ENCODE results near the gene MTAP. TPM values are rescaled to one million over a fixed set of nuclear protein-coding genes. Genes with fewer than 3 reads are reported as not detected.

The MTAP gene
- total RNA-seq, 5 donors from 2014 or later (not counting 1 experiment from before 2014, with no cell fraction given): 32.0 to 41.9 (median 34.6) TPM

DNA sequence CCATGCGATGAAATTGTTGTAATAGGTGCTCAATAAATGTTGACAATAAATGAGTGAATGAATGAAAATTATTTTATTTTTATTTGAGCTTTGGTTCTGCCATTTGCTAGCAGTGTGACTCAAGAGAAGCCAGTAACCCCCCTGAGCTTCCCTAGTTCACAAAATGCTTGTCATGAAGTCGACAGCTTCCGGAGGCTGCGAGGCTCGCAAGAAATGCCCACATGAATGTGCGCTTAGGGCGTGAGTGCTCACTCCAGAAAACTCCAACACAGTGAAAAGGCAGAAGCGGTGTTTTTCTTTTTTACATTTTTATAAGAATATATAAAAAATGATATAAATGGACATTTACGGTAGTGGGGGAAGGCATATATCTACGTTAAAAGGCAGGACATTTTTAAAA is 165.3 kb downstream of the MTAP start:
- ChIA-PET POLR2A (interaction anchor here (0.6 to 1.0 kb wide), 2 partner anchors 17 to 35 kb away, joined by 3 to 5 read pairs; no protein-coding TSS in a partner anchor), CTCF (interaction anchor here (0.6 to 2.3 kb wide), 5 partner anchors 9 to 175 kb away, joined by 3 to 8 read pairs (median 4); no protein-coding TSS in a partner anchor)
- H3K36me3 Mint-ChIP-seq: peaks cover 11% of the 10 kb centered on the region
- no peaks in the 10 kb centered on the region for H3K36me3 ChIP-seq (ENCODE audit: control insufficient read depth in 2 of 2, extremely low read depth in 1 of 2, insufficient read depth in 1 of 2, low read length in 1 of 2)
- H3K27ac ChIP-seq (ENCODE audit: low read length): no peak overlapping the region
- WGBS (ENCODE audit: insufficient coverage): 27% methylated on average over 3 of the region's 10 CpGs
- peak overlapping the region in 1 of 3 donors; percentile 54 for H3K4me3 Mint-ChIP-seq
- H3K27me3 ChIP-seq (replicated peaks in 1 of 2; ENCODE audit: control insufficient read depth in 2 of 2, extremely low read depth in 1 of 2, insufficient read depth in 2 of 2, low read length in 1 of 2): peaks cover 40 to 68% of the 10 kb centered on the region in 2 experiments
- no peak for DNase-seq
- H3K9me3 Mint-ChIP-seq: peaks cover 5 to 20% (median 15%) of the 10 kb centered on the region in 3 donors
- peaks cover 17 to 42% (median 33%) of the 10 kb centered on the region in 3 donors for H3K4me1 Mint-ChIP-seq
- peaks cover 0 to 38% of the 10 kb centered on the region in 2 experiments for H3K4me1 ChIP-seq (ENCODE audit: control insufficient read depth in 1 of 2, extremely low read depth in 1 of 2, insufficient read depth in 2 of 2, low read length in 2 of 2)
- H3K9me3 ChIP-seq: peaks cover 2% of the 10 kb centered on the region
- peaks cover 92 to 94% of the 10 kb centered on the region in 2 donors for H3K27me3 Mint-ChIP-seq
- no peak overlapping the region for H3K27ac Mint-ChIP-seq
- no peak for ATAC-seq (replicated peaks in 1 of 4)
- peak overlapping the region in 1 of 2 donors; percentile 36 for H3K4me3 ChIP-seq (ENCODE audit: control insufficient read depth in 1 of 2, extremely low read depth in 1 of 2, low read length in 1 of 2)

DNA sequence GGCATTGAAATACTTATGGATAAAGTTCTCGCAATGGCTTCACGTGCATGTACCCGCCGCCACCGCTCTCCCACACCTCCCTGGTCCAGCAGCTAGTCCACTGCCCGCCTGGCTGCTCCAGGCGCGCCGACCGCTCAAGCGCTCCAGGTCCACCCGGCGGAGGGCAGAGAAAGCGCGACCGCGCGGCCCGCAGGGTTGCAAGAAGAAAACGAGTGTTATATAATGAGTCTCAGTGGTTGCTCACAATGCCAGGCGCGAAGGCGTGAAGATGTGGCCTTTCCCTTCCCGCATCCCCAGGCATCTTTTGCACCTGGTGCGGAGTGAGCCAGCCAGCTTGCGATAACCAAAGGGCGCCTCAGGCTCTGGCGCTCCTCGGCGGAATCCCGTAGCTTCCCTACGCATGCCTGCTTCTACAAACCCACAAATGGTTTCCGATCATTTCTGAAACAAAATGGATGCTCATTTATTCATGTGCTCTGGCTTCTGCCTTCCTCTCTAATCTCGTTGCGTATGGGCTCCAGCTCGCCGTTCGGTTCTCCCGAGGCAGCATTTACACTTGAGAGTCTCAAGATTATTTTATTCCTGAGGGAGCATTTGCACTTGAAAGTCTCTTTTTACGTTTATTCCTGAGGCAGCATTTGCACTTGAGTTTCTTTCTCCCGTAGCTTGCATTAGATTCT is 166.0 kb downstream of the MTAP start:
- Histone ChIP-seq H3K27ac (ENCODE audit: low read length) (no peak overlapping the region), H3K9me3 (peaks cover 2% of the 10 kb centered on the region), H3K4me3 (ENCODE audit: control insufficient read depth in 1 of 2, extremely low read depth in 1 of 2, low read length in 1 of 2) (peak overlapping the region in 1 of 2 donors; percentile 36), H3K36me3 (ENCODE audit: control insufficient read depth in 2 of 2, extremely low read depth in 1 of 2, insufficient read depth in 1 of 2, low read length in 1 of 2) (no peaks in the 10 kb centered on the region), H3K4me1 (ENCODE audit: control insufficient read depth in 1 of 2, extremely low read depth in 1 of 2, insufficient read depth in 2 of 2, low read length in 2 of 2) (peaks cover 0 to 38% of the 10 kb centered on the region in 2 experiments), H3K27me3 (replicated peaks in 1 of 2; ENCODE audit: control insufficient read depth in 2 of 2, extremely low read depth in 1 of 2, insufficient read depth in 2 of 2, low read length in 1 of 2) (peaks cover 39 to 68% of the 10 kb centered on the region in 2 experiments)
- H3K4me1 Mint-ChIP-seq: peaks cover 19 to 42% (median 33%) of the 10 kb centered on the region in 3 donors
- H3K27ac Mint-ChIP-seq: peak overlapping the region; percentile 36 to 79
- ATAC-seq (replicated peaks in 1 of 4): no peak
- WGBS (ENCODE audit: insufficient coverage): 18% methylated on average over 40 of the region's 41 CpGs
- CTCF ChIA-PET: interaction anchor here in 1 of 2 donors (0.8 to 2.3 kb wide), 4 partner anchors 8 to 155 kb away, joined by 3 to 8 read pairs (median 4); no protein-coding TSS in a partner anchor
- peak overlapping the region in 2 of 3 donors; percentile 51 to 54 for H3K4me3 Mint-ChIP-seq
- peaks cover 89 to 92% of the 10 kb centered on the region in 2 donors for H3K27me3 Mint-ChIP-seq
- H3K9me3 Mint-ChIP-seq: peaks cover 5 to 17% (median 15%) of the 10 kb centered on the region in 3 donors
- peak in 1 of 35 experiments; percentile 25 for DNase-seq
- H3K36me3 Mint-ChIP-seq: peaks cover 11% of the 10 kb centered on the region
- POLR2A ChIA-PET: no interaction called here

DNA sequence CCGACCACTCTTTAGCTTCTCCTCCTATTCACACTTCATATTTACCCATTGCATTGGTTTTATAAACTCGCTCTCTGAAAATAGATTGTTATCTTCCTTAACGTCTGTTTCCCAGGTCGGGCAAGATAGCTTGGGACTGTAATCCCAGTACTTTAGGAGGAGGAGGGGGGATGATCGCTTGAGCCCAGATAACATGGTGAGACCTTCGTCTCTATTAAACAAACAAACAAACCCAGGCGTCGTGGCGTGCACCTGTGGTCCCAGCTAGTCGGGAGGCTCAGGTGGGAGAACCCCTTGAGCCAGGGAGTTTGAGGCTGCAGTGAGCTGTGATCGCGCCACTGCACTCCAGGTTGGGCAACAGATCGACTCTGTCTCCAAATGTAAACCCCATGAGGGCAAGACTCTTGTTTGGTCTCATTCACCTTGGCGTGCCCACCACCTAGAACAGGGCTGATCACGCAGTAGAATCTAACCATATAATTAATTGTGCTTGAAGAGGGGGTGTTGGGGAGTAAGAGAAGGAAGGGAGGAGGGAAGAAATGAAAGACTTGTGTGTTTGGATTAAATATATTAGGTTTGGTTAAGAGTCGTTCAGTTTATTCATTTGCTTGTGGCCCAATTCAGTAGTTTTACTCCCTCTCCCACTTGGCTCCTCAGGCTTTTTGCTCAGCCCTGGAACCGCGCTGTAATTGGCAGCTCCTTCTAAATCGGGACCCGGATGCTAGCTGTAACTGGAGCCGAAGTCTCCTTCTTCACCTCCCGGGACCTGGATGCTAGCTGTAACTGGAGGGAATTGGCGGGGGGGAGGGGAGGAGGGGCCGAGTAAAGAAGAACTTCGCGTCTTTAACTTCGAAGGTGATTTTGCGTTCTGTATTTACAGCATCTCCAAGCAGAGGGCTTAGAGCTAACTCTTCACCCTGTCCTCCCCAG is 166.8 kb downstream of the MTAP start:
- Histone ChIP-seq H3K9me3 (peaks cover 2% of the 10 kb centered on the region), H3K4me1 (ENCODE audit: control insufficient read depth in 1 of 2, extremely low read depth in 1 of 2, insufficient read depth in 2 of 2, low read length in 2 of 2) (peaks cover 2 to 42% of the 10 kb centered on the region in 2 experiments), H3K27me3 (replicated peaks in 1 of 2; ENCODE audit: control insufficient read depth in 2 of 2, extremely low read depth in 1 of 2, insufficient read depth in 2 of 2, low read length in 1 of 2) (peaks cover 41 to 75% of the 10 kb centered on the region in 2 experiments), H3K4me3 (ENCODE audit: control insufficient read depth in 1 of 2, extremely low read depth in 1 of 2, low read length in 1 of 2) (no peak overlapping the region), H3K36me3 (ENCODE audit: control insufficient read depth in 2 of 2, extremely low read depth in 1 of 2, insufficient read depth in 1 of 2, low read length in 1 of 2) (no peaks in the 10 kb centered on the region), H3K27ac (ENCODE audit: low read length) (no peak overlapping the region)
- DNase-seq (no peak), ATAC-seq (replicated peaks in 1 of 4) (no peak)
- POLR2A ChIA-PET: interaction anchor here in 1 of 2 donors (0.7 kb wide), 1 partner anchor 14 kb away, joined by 5 read pairs; no protein-coding TSS in a partner anchor
- Mint-ChIP-seq H3K9me3 (peaks cover 5 to 17% (median 15%) of the 10 kb centered on the region in 3 donors), H3K4me1 (peaks cover 22 to 48% (median 36%) of the 10 kb centered on the region in 3 donors), H3K27me3 (peaks cover 86 to 92% of the 10 kb centered on the region in 2 donors), H3K27ac (peak overlapping the region; percentile 67 to 79), H3K4me3 (peak overlapping the region in 2 of 3 donors; percentile 51 to 54), H3K36me3 (peaks cover 11% of the 10 kb centered on the region)
- 19% methylated on average over 4 of the region's 28 CpGs for WGBS (ENCODE audit: insufficient coverage)
- CTCF ChIA-PET: interaction anchor here in 1 of 2 donors (0.6 to 2.3 kb wide), 3 partner anchors 15 to 156 kb away, joined by 3 to 8 read pairs (median 5); no protein-coding TSS in a partner anchor

DNA sequence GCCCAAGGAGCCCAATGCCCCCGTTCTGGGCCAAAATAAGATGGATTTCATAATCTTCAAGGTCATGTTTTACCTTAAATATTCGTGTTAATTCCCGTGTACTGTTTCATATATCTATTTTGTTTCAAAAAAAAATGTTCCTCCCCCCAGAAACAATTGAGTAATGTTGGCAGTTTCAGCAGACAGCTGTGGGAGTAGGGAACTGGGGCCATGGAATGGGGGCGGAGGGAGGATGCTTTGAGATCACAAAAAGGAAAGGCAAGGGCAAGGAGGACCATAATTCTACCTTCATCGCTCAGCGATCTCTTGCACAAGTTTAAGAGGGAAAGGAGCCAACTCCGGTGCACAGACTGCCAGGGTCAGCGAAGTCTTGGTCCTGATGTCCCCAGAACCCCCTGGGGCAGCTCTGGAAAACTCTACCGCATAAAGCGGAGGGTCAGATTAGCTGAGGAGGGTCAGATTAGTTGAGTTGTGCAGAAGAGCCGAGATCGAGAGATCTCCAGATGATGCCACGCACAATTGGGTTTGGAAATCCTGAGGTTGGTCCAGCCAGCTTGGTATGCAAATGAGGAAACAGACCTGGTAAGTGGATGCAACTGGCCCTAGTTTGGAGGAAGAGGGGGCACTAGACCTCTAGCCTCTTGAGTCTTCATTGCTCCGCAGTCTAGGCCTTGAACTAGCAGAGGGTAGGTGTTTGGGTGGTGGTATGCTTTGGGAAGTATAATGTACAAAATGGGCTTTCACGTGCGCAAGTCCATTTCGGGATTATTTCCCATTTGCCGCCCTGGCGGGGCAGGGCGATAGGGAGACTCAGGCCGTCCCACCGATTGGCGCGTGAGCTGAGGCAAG is 167.7 kb downstream of the MTAP start:
- peaks cover 5 to 17% (median 15%) of the 10 kb centered on the region in 3 donors for H3K9me3 Mint-ChIP-seq
- no peak for ATAC-seq (replicated peaks in 1 of 4)
- no peaks in the 10 kb centered on the region for H3K36me3 ChIP-seq (ENCODE audit: control insufficient read depth in 2 of 2, extremely low read depth in 1 of 2, insufficient read depth in 1 of 2, low read length in 1 of 2)
- H3K27me3 Mint-ChIP-seq: peaks cover 86 to 90% of the 10 kb centered on the region in 2 donors
- DNase-seq: no peak
- H3K27me3 ChIP-seq (replicated peaks in 1 of 2; ENCODE audit: control insufficient read depth in 2 of 2, extremely low read depth in 1 of 2, insufficient read depth in 2 of 2, low read length in 1 of 2): peaks cover 38 to 75% of the 10 kb centered on the region in 2 experiments
- CTCF ChIA-PET: no interaction called here
- H3K27ac Mint-ChIP-seq: peak overlapping the region; percentile 28 to 74
- no peak overlapping the region for H3K27ac ChIP-seq (ENCODE audit: low read length)
- POLR2A ChIA-PET: interaction anchor here in 1 of 2 donors (0.6 to 0.7 kb wide), 2 partner anchors 11 to 13 kb away, joined by 3 to 5 read pairs; no protein-coding TSS in a partner anchor
- H3K36me3 Mint-ChIP-seq: peaks cover 11% of the 10 kb centered on the region
- WGBS (ENCODE audit: insufficient coverage): 40% methylated on average over 20 of the region's 24 CpGs
- H3K9me3 ChIP-seq: peaks cover 2% of the 10 kb centered on the region
- H3K4me1 Mint-ChIP-seq: peaks cover 25 to 49% (median 36%) of the 10 kb centered on the region in 3 donors
- H3K4me3 ChIP-seq (ENCODE audit: control insufficient read depth in 1 of 2, extremely low read depth in 1 of 2, low read length in 1 of 2): no peak overlapping the region
- H3K4me1 ChIP-seq (ENCODE audit: control insufficient read depth in 1 of 2, extremely low read depth in 1 of 2, insufficient read depth in 2 of 2, low read length in 2 of 2): peaks cover 4 to 43% of the 10 kb centered on the region in 2 experiments
- H3K4me3 Mint-ChIP-seq: peak overlapping the region in 1 of 3 donors; percentile 45

DNA sequence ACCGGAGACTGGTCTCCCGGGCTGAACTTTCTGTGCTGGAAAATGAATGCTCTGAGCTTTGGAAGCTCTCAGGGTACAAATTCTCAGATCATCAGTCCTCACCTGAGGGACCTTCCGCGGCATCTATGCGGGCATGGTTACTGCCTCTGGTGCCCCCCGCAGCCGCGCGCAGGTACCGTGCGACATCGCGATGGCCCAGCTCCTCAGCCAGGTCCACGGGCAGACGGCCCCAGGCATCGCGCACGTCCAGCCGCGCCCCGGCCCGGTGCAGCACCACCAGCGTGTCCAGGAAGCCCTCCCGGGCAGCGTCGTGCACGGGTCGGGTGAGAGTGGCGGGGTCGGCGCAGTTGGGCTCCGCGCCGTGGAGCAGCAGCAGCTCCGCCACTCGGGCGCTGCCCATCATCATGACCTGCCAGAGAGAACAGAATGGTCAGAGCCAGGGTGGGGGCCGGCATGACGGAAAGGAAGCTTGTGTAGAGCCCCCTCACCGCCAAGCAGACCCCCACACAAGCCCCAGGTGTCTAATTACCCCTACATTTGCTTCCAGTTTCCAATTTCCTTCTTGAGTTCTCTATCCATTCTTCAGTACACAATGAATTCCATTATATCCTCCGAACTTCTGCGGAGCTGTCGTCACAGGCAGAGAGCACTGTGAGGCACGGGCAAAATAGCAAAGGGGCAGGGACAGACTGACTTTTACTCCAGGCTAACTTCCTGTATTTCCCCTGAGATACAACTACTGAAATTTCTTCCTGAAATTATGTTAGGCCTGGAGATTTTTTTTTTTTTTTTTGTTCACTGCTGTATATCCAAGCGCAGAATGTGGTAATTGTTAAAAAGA is 168.6 kb downstream of the MTAP start:
- Mint-ChIP-seq H3K4me3 (no peak overlapping the region), H3K36me3 (peaks cover 11% of the 10 kb centered on the region), H3K9me3 (peaks cover 5 to 17% (median 15%) of the 10 kb centered on the region in 3 donors), H3K27me3 (peaks cover 85 to 90% of the 10 kb centered on the region in 2 donors), H3K27ac (peak overlapping the region in 1 of 2 donors; percentile 17), H3K4me1 (peaks cover 23 to 49% (median 32%) of the 10 kb centered on the region in 3 donors)
- ChIA-PET CTCF (interaction anchor here in 1 of 2 donors (0.9 kb wide), 1 partner anchor 37 kb away, joined by 4 read pairs; no protein-coding TSS in a partner anchor), POLR2A (interaction anchor here (0.6 to 1.2 kb wide), 4 partner anchors 11 to 74 kb away, joined by 3 to 6 read pairs (median 3); no protein-coding TSS in a partner anchor)
- Histone ChIP-seq H3K4me3 (ENCODE audit: control insufficient read depth in 1 of 2, extremely low read depth in 1 of 2, low read length in 1 of 2) (no peak overlapping the region), H3K36me3 (ENCODE audit: control insufficient read depth in 2 of 2, extremely low read depth in 1 of 2, insufficient read depth in 1 of 2, low read length in 1 of 2) (no peaks in the 10 kb centered on the region), H3K4me1 (ENCODE audit: control insufficient read depth in 1 of 2, extremely low read depth in 1 of 2, insufficient read depth in 2 of 2, low read length in 2 of 2) (peaks cover 9 to 43% of the 10 kb centered on the region in 2 experiments), H3K27ac (ENCODE audit: low read length) (no peak overlapping the region), H3K9me3 (peaks cover 2% of the 10 kb centered on the region), H3K27me3 (replicated peaks in 1 of 2; ENCODE audit: control insufficient read depth in 2 of 2, extremely low read depth in 1 of 2, insufficient read depth in 2 of 2, low read length in 1 of 2) (peaks cover 41 to 75% of the 10 kb centered on the region in 2 experiments)
- ATAC-seq (replicated peaks in 1 of 4) (no peak), DNase-seq (no peak)
- WGBS (ENCODE audit: insufficient coverage): 16% methylated on average over 35 of the region's 45 CpGs

Data from T-cell (primary cell).